Nephron (organoid): ENCODE measurements around the gene MAP4.

Experiments
- H3K27ac Mint-ChIP-seq, 3 experiments: 2 replicates each; pipeline ENCODE4 v1.8.0; 2020; ENCODE audit warnings: mixed read lengths in 3 of 3, mild to moderate bottlenecking in 2 of 3, moderate library complexity in 1 of 3
- H3K27me3 Mint-ChIP-seq: 2 replicates; pipeline ENCODE4 v1.8.0; 2021; ENCODE audit warnings: low read depth, mild to moderate bottlenecking, moderate library complexity, mixed read lengths
- H3K36me3 Mint-ChIP-seq: 2 replicates; pipeline ENCODE4 v1.8.0; 2020; ENCODE audit warnings: low read depth, mixed read lengths
- H3K4me1 Mint-ChIP-seq: 2 replicates; pipeline ENCODE4 v1.8.0; 2020; ENCODE audit warnings: mixed read lengths
- H3K4me3 Mint-ChIP-seq, 3 experiments: 2 replicates each; pipeline ENCODE4 v1.8.0; 2020; ENCODE audit warnings: mild to moderate bottlenecking in 3 of 3, mixed read lengths in 3 of 3, moderate library complexity in 2 of 3
- H3K9me3 Mint-ChIP-seq: 2 replicates; pipeline ENCODE4 v1.8.0; 2020; ENCODE audit warnings: mixed read lengths
- TF ChIP-seq, protein P1 (sequence below), 3 experiments: fragments of 200-600 bp; sonication (generic); IDR thresholded peaks; one replicate each; pipeline ENCODE4 v1.5.0; 2021; ENCODE audit warnings: antibody characterized with exemption in 3 of 3; ENCODE audit not compliant: unreplicated experiment in 3 of 3

Gene MAP4

DNA sequence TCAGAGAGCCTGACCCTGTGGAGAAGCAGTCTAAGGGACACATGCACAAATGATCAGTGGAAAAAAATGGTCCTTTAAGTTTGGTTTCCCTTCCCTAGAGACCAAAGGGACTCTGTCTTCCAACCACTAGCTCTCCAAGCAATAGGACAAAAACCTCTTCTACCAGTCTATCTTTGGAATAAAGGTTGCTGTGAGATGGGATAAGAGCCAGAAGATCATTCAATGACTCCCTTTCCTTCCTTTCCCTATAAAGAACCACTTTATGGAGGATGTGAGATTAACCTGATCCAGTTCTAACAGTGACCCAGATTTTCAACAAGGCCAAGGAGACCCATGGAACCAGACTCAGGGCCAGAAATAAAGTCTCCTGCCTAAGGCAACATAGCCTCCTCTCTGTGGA lies 138.5 kb downstream of the MAP4 start:
- Mint-ChIP-seq H3K27me3 (no peaks in the 10 kb centered on the region), H3K27ac (peak overlapping the region in 1 of 3 experiments; percentile 31), H3K9me3 (no peaks in the 10 kb centered on the region), H3K4me1 (peaks cover 7% of the 10 kb centered on the region), H3K4me3 (no peak overlapping the region), H3K36me3 (peaks cover 27% of the 10 kb centered on the region)
- TF ChIP-seq, protein P1, sequence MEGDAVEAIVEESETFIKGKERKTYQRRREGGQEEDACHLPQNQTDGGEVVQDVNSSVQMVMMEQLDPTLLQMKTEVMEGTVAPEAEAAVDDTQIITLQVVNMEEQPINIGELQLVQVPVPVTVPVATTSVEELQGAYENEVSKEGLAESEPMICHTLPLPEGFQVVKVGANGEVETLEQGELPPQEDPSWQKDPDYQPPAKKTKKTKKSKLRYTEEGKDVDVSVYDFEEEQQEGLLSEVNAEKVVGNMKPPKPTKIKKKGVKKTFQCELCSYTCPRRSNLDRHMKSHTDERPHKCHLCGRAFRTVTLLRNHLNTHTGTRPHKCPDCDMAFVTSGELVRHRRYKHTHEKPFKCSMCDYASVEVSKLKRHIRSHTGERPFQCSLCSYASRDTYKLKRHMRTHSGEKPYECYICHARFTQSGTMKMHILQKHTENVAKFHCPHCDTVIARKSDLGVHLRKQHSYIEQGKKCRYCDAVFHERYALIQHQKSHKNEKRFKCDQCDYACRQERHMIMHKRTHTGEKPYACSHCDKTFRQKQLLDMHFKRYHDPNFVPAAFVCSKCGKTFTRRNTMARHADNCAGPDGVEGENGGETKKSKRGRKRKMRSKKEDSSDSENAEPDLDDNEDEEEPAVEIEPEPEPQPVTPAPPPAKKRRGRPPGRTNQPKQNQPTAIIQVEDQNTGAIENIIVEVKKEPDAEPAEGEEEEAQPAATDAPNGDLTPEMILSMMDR (IDR thresholded peaks at IDR 0.05; ENCODE audit: unreplicated experiment in 3 of 3), result no peak

DNA sequence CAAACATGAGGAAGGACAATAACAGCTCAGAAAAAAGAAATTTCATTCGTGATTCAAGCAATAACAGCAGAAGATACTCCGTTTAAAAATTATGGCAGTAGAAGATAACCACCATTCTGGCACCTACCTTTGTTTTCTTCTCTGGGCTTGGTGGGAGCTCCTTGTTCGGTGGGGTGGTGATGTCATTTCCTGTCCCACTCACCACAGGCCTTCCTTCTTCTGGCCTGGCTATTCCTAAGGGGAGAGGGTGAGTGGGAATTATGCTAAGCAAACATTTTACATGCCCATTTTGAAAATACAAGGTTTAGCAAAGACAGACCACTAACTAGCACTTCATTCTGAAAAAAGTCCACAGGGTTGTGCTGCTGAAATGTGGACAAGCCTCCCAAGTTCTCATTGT lies 138.9 kb downstream of the MAP4 start:
- Mint-ChIP-seq H3K4me3 (no peak overlapping the region), H3K4me1 (peaks cover 7% of the 10 kb centered on the region), H3K27ac (no peak overlapping the region), H3K36me3 (peaks cover 27% of the 10 kb centered on the region), H3K27me3 (no peaks in the 10 kb centered on the region), H3K9me3 (no peaks in the 10 kb centered on the region)
- TF ChIP-seq, protein P1 (IDR thresholded peaks at IDR 0.05; ENCODE audit: unreplicated experiment in 3 of 3), result no peak

DNA sequence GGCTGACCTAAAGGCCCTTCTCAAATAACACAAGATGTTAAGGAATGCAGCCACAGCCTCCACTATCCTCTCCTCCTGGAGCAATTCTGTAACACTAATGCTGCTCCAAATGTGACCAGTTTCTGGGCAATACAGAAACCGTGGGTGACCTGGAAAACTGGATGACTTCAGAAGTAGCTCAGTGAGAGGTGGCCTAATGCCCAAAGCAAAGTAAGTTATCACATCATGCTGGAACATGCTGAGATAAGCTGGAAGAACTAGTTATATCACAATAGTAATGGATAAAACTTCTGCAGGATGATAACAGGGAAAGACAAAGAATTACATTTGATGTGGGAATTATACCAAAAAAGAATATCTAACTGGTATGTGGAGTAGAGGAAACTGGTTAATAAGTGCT lies 141.3 kb downstream of the MAP4 start:
- H3K4me1 Mint-ChIP-seq, result peaks cover 7% of the 10 kb centered on the region
- H3K4me3 Mint-ChIP-seq, result no peak overlapping the region
- H3K27ac Mint-ChIP-seq, result peak overlapping the region; percentile 27 to 70 (median 37)
- TF ChIP-seq, protein P1 (IDR thresholded peaks at IDR 0.05; ENCODE audit: unreplicated experiment in 3 of 3), result no peak
- no peaks in the 10 kb centered on the region for H3K27me3 Mint-ChIP-seq
- H3K9me3 Mint-ChIP-seq, result no peaks in the 10 kb centered on the region
- peaks cover 37% of the 10 kb centered on the region for H3K36me3 Mint-ChIP-seq

DNA sequence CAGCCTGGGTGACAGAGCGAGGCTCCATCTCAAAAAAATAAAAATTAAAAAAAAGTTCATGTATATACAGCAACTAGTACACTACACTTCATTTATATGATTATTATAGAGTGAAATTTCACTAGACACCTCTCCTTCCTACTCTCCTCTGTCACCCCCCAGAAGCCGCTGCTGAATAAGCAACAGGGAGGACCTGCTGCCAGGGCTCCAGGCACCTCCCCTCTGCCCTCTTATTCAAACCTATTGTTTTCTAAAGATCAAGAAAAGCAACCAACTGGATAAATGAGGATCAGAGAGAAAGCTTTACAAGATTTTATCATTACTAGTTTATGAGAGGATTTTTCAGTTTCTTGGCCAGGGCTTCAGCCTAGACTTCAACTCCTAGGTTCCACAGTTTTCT lies 141.8 kb downstream of the MAP4 start:
- no peaks in the 10 kb centered on the region for H3K9me3 Mint-ChIP-seq
- H3K4me3 Mint-ChIP-seq, result no peak overlapping the region
- peak overlapping the region in 2 of 3 experiments; percentile 41 to 70 for H3K27ac Mint-ChIP-seq
- H3K36me3 Mint-ChIP-seq, result peaks cover 42% of the 10 kb centered on the region
- H3K27me3 Mint-ChIP-seq, result no peaks in the 10 kb centered on the region
- TF ChIP-seq, protein P1 (IDR thresholded peaks at IDR 0.05; ENCODE audit: unreplicated experiment in 3 of 3), result no peak
- H3K4me1 Mint-ChIP-seq, result peaks cover 7% of the 10 kb centered on the region

DNA sequence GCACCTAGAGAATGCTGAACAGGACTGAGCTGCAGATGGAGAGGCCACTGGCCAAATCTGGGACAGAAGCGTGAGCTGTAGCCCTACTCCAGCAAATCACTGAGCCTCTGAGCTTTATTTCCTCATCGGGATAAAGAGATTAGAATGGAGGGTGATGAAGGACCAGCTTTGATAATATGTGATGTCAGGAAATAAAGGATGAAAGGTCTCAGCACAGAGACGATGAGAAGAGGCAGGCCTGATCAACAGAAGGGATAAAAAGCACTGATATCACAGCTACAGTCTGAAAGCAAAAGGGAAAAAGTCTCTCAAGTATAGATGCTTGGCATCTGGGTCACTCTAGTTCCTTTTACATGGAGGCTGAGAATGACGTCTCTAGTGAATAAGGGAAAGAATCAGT lies 143.3 kb downstream of the MAP4 start:
- Mint-ChIP-seq H3K36me3 (peaks cover 51% of the 10 kb centered on the region), H3K27me3 (no peaks in the 10 kb centered on the region), H3K9me3 (no peaks in the 10 kb centered on the region), H3K4me1 (peaks cover 7% of the 10 kb centered on the region), H3K4me3 (no peak overlapping the region), H3K27ac (peak overlapping the region in 1 of 3 experiments; percentile 1)
- TF ChIP-seq, protein P1 (IDR thresholded peaks at IDR 0.05; ENCODE audit: unreplicated experiment in 3 of 3), result no peak

DNA sequence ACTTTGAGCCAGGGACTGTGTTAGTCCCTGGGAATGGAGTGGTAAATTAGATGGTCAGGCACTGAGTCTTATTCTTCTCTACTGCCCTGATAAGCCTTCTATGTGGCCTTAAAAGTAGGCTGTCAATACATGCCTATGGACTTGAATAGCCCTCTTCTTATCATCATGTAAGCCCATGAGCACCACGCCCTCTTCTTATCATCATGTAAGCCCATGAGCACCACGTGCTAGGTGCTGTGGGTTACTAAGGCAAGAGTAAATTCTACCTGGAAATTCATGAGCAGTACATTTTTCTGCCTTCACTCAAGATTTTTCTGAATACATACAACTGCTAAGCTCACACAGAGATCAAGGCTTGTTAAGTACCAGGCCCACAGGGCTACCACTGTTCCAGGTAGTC lies 144.8 kb downstream of the MAP4 start:
- H3K9me3 Mint-ChIP-seq, result no peaks in the 10 kb centered on the region
- H3K27ac Mint-ChIP-seq, result no peak overlapping the region
- H3K36me3 Mint-ChIP-seq, result peaks cover 61% of the 10 kb centered on the region
- H3K4me3 Mint-ChIP-seq, result no peak overlapping the region
- peaks cover 7% of the 10 kb centered on the region for H3K4me1 Mint-ChIP-seq
- H3K27me3 Mint-ChIP-seq, result no peaks in the 10 kb centered on the region
- TF ChIP-seq, protein P1 (IDR thresholded peaks at IDR 0.05; ENCODE audit: unreplicated experiment in 3 of 3), result no peak
